Activated CD4-positive, alpha-beta T cell treated with anti-CD3 and anti-CD28 coated beads for 4 hours (primary cell): ENCODE measurements around the gene RPS6KA4.

Experiments
- DNase-seq, 2 donors: peaks; one replicate each; pipeline ENCODE4 v3.0.0-alpha.2; 2020

The RPS6KA4 gene

GRCh38 chr11:64327993-64328392, 31.0 kb upstream of the RPS6KA4 start:
- DNase-seq = no peak

- DNase-seq = no peak
These were observed 28.1 kb upstream of the RPS6KA4 start for GRCh38 chr11:64330888-64331287.

DNA sequence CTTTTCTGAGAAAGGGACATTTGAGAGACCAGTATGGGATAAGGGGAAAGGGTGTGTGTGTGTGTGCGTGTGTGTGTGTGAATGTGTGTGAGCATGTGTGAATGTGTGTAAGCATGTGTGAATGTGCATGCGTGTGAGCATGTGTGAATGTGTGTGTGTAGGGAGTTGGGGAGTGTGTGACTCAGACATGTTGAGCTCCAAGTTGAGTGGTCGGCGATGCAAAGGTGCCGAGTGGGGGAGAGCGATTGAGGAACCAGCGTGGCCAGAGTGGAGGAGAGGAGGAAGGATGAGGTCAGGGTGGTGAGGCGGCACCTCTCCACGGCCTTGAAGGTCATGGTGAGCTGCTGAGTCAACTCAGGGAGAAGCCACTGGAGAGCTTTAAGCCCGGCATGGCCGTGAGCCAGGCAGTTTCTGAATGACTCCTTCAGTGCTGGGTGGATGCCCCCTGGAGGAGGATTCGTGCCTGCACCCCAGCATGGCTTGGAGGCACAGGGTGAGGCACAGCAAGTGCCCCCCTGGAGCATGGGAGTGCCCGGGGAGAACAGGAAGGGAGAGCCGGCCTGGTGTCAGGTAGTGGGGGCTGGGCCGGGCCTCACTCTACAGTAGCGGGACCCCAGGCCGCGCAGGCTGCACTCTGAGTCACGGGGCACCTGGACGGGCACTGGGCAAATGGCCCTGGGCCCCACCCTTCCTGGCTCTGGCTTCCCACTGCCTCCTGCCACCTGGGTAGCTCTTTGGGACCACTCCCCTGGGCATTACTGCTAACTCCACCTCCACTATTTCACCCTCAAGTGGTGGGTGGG, 27.2 kb upstream of the RPS6KA4 start:
- DNase-seq = peak; percentile 62 to 64

DNA sequence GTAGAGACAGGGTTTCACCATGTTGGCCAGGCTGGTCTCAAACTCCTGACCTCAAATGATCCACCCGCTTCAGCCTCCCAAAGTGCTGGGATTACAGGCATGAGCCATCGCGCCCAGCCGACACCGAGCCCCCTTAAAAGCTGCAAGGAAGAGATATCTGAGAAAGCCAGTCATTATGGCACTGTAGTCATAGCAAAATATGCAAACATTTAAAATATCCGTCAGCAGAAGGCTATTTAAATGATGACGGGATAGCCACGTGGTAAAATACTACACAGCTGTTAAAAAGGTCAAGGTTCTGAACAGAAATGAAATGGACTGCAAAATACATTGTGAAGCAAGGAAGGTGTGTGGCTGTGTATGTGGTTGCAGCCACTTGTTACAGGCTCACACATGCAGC, 25.4 kb upstream of the RPS6KA4 start:
- DNase-seq = no peak

GRCh38 chr11:64334764-64335735, 23.9 kb upstream of the RPS6KA4 start:
- no peak for DNase-seq

DNA sequence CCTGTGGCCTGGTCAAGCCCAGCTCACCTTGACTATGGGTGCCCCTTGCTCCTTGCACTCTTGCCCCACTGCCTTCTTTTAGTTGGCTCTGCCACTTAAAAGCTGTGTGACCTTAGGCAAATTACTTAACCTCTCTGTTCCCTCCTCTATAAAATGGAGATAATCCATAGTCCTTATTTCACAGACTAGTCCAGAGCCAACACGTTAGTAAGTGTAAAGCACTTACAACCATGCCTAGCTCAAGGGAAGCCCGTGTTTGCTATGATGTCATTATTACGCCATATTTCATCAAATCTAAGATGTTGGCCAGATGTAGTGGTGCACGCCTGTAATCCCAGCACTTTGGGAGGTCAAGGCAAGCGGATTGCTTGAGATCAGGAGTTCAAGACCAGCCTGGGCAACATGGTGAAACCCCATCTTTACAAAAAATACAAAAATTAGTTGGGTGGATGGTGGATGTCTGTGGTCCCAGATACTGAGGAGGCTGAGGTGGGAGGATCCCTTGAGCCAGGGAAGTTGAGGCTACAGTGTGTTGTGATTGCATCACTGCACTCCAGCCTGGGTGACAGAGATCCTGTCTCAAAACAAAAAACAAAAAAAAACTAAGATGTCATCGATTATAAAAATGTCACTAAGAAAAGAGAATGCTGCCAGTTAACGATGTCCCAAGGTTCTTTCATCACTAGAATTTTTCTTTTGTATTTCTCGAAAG, 21.3 kb upstream of the RPS6KA4 start:
- no peak for DNase-seq

DNA sequence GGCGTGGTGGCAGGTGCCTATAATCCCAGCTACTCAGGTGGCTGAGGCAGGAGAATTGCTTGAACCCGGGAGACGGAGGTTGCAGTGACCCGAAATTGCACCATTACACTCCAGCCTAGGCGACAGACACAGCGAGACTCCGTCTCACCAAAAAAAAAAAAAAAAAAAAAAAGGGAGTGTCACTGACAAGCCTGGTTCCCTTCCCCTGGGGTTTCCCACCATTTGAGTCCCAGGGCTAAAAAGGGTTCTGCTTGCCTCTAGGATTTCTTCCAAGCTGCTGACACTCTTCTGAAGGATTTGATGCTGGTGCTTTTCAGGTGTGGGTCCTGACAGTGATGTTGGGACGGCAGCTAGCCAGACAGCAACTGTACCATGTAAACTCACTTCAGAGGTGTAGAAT, 20.2 kb upstream of the RPS6KA4 start:
- no peak for DNase-seq

GRCh38 chr11:64339286-64339685, 19.7 kb upstream of the RPS6KA4 start:
- no peak for DNase-seq

DNA sequence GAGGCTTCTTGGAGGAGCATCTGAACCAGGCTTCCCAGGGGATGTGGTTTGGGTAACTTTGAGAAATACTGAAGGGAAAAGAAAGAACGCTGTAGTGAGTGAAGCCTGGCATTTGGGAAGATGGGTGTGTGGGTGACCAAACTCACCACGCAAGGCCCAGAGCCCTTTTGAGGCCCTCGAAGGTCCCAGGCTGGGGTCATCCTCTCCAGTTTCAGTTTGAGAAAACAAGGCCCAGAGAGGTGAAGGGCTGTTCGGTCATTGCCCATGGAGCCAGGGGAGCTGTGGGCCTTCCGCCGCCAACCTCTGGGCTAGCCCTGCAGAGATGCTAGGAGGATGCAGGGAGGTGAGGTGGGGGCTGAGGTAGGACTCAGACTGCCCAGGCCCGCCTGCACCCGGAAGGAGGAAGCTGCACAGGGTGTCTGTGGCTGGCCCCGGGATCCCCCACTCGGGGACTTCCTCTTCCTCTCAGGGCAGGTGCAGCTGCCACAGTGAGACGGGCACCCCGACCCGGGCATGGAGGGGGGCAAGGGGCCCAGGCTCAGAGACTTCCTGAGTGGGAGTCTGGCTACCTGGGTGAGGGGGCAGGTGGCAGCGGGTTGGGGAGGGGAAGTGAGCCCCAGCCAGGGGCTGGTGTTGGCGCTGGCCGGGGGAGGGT, 19.1 kb upstream of the RPS6KA4 start, which contains the start of gene CCDC88B:
CCDC88B (plus strand) TSS at position 451 of the 655 bp plus-strand sequence; CDS start at position 514, 63 bp downstream.
- DNase-seq = peak; percentile 78 to 83

GRCh38 chr11:64340671-64341335, 18.2 kb upstream of the RPS6KA4 start:
- DNase-seq = peak; percentile 73

GRCh38 chr11:64341429-64341828, 17.5 kb upstream of the RPS6KA4 start:
- no peak for DNase-seq

- DNase-seq = peak; percentile 81 to 91
These were observed 16.8 kb upstream of the RPS6KA4 start for GRCh38 chr11:64341851-64342791.

GRCh38 chr11:64342869-64343745, 15.9 kb upstream of the RPS6KA4 start:
- no peak for DNase-seq

DNA sequence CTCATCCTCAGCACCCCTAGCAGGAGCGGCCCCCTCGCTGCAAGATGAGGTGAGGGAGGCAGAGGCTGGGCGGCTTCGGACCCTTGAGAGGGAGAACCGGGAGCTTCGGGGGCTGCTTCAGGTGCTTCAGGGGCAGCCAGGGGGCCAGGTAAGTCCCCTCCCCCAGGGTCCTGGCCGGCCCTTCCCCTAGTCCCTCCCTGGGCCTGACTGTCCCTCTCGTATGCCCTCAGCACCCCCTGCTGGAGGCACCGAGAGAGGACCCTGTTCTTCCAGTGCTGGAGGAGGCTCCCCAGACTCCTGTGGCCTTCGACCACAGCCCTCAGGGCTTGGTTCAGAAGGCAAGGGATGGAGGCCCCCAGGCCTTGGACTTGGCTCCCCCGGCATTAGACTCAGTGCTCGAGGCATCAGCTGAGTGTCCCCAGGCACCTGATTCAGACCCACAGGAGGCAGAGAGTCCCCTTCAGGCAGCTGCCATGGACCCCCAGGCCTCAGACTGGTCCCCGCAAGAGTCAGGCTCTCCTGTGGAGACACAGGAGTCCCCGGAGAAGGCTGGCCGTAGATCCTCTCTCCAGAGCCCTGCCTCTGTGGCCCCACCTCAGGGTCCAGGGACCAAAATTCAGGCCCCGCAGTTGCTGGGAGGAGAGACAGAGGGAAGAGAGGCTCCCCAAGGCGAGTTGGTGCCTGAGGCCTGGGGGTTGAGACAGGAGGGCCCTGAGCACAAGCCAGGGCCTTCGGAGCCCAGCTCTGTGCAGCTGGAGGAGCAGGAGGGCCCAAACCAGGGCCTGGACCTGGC, 15.0 kb upstream of the RPS6KA4 start:
- DNase-seq = no peak

GRCh38 chr11:64344787-64345186, 14.2 kb upstream of the RPS6KA4 start:
- no peak for DNase-seq

- no peak for DNase-seq
These were observed 11.6 kb upstream of the RPS6KA4 start for GRCh38 chr11:64347193-64347867.

DNA sequence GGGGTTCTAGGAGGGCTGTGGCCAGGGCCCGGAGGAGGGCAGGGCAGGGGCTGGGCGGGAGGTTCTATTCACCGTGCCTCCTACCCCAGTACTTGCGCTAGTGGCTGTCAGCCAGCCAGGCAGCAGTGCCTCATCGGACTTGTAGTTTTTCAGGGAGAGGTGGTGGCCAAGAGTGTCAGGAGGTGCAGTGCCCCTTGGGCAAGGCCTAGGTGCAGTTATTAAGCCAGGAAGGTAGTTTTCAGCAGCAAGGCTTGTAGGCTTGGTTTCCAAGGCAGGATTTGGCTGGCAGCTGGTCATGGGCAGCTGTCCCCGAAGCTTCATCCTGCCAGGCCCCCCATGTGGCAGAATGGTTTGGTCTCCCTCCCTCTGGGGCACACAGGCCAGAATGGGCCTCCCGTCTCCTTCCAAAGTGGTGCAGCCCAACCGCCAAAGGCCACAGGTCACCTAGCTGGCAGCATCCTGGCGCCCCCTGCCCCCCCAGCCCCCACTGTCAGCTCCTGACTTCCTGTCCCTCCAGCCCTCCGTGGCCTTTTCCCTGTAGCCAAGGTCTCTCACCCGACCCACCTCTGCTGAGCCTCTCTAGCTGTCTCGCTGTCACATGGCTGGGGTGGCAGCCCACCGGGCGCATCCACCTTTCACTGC, 10.5 kb upstream of the RPS6KA4 start:
- no peak for DNase-seq

- no peak for DNase-seq
These were observed 10.0 kb upstream of the RPS6KA4 start for GRCh38 chr11:64349025-64349387.
